ENCODE data around the gene VPS37C. TPM values are rescaled to one million over a fixed set of nuclear protein-coding genes. Genes with fewer than 3 reads are reported as not detected.
A peak's percentile ranks its signal among the peaks of the same experiment; 100 is the strongest.

Gene VPS37C
- polyA plus RNA-seq, 1 of the 3 experiments (the other 2 are of a cell fraction) = 15.2 TPM

- H3K27ac ChIP-seq (ENCODE audit: low read depth in 2 of 2, low read length in 1 of 2) = no peak overlapping the region; a peak in 1 of 4 replicates
- H3F3A ChIP-seq (replicated peaks; ENCODE audit: insufficient read depth) = no peaks in the 10 kb centered on the region
- TF ChIP-seq RXRA (IDR thresholded peaks at IDR 0.05; ENCODE audit: borderline replicate concordance, low read depth) = no peak
- no peak for TF ChIP-seq RFX5 (IDR thresholded peaks at IDR 0.05; ENCODE audit: low read length)
- TF ChIP-seq FOXJ3 (CRISPR knock-in tag; IDR thresholded peaks at IDR 0.05) = no peak
- TF ChIP-seq PBX3 (IDR thresholded peaks at IDR 0.05) = no peak
- TF ChIP-seq USF2 (IDR thresholded peaks at IDR 0.05; ENCODE audit: borderline replicate concordance, low read depth, low read length) = no peak
- no peak for TF ChIP-seq GABPA (IDR thresholded peaks at IDR 0.05; ENCODE audit: low read depth)
- no peak for TF ChIP-seq JUND (IDR thresholded peaks at IDR 0.05)
- no peak for TF ChIP-seq TCF12 (IDR thresholded peaks at IDR 0.05)
- TF ChIP-seq TEAD4 (IDR thresholded peaks at IDR 0.05; ENCODE audit: borderline replicate concordance, insufficient read depth) = no peak
- TF ChIP-seq MXI1 (IDR thresholded peaks at IDR 0.05; ENCODE audit: low read depth, low read length) = no peak
- no peak for DNase-seq
- 0 out of 2 replicates have a peak overlapping the region, but pooled peaks have one; percentile 45 for H3K4me2 ChIP-seq
- H4K20me1 ChIP-seq (ENCODE audit: insufficient read depth) = no peaks in the 10 kb centered on the region
- H3K79me2 ChIP-seq (ENCODE audit: insufficient read depth) = no peaks in the 10 kb centered on the region
- no peaks in the 10 kb centered on the region for H3K9me3 ChIP-seq
- H3K36me3 ChIP-seq (replicated peaks in 1 of 2; ENCODE audit: control insufficient read depth in 1 of 2, insufficient read depth in 2 of 2, low read length in 1 of 2) = peaks cover 0 to 18% of the 10 kb centered on the region in 2 experiments
- H3K4me1 ChIP-seq (ENCODE audit: control insufficient read depth in 1 of 2, insufficient read depth in 2 of 2, low read depth in 1 of 2, low read length in 1 of 2) = peaks cover 0 to 45% of the 10 kb centered on the region in 2 experiments; a peak in 1 of 4 replicates
- ChIA-PET CTCF (interaction anchor here (0.6 to 6.5 kb wide), 44 partner anchors 8 to 1364 kb away, joined by 3 to 61 read pairs (median 4); partner anchors contain the start of genes TMEM109 and TMEM132A), POLR2A (no interaction called here)
- H3K9ac ChIP-seq = no peak overlapping the region
- H3K27me3 ChIP-seq (ENCODE audit: insufficient read depth) = no peaks in the 10 kb centered on the region
- H2AFZ ChIP-seq (ENCODE audit: low read depth) = no peak overlapping the region
- no peak overlapping the region for H3K4me3 ChIP-seq (ENCODE audit: low read depth in 2 of 2, low read length in 1 of 2)
- WGBS (ENCODE audit: low lambda C conversion rate) = 83% methylated on average over 16 of the region's 18 CpGs
- H3K9me2 ChIP-seq = no peaks in the 10 kb centered on the region
Measured at GRCh38 chr11:61128947-61129638, 32.1 kb downstream of the VPS37C start.

GRCh38 chr11:61127991-61128390, 33.2 kb downstream of the VPS37C start:
- CTCF ChIA-PET = interaction anchor here (1.4 to 6.5 kb wide), 10 partner anchors 11 to 296 kb away, joined by 4 to 61 read pairs (median 14); partner anchors contain the start of gene TMEM109

More at GRCh38 chr11:61127991-61128390, 33.2 kb downstream of the VPS37C start:
- H3K4me3 ChIP-seq (ENCODE audit: low read depth in 2 of 2, low read length in 1 of 2) = no peak overlapping the region
- no peaks in the 10 kb centered on the region for H3K27me3 ChIP-seq (ENCODE audit: insufficient read depth)
- no peak overlapping the region for H3K9ac ChIP-seq
- H3K36me3 ChIP-seq (replicated peaks in 1 of 2; ENCODE audit: control insufficient read depth in 1 of 2, insufficient read depth in 2 of 2, low read length in 1 of 2) = peaks cover 0 to 12% of the 10 kb centered on the region in 2 experiments
- no peaks in the 10 kb centered on the region for H3F3A ChIP-seq (replicated peaks; ENCODE audit: insufficient read depth)
- no peak overlapping the region for H3K4me2 ChIP-seq
- H3K4me1 ChIP-seq (ENCODE audit: control insufficient read depth in 1 of 2, insufficient read depth in 2 of 2, low read depth in 1 of 2, low read length in 1 of 2) = peaks cover 0 to 49% of the 10 kb centered on the region in 2 experiments; a peak in 1 of 4 replicates
- no peaks in the 10 kb centered on the region for H3K9me3 ChIP-seq
- H3K9me2 ChIP-seq = no peaks in the 10 kb centered on the region
- H3K27ac ChIP-seq (ENCODE audit: low read depth in 2 of 2, low read length in 1 of 2) = no peak overlapping the region
- no peak for TF ChIP-seq YY1 (IDR thresholded peaks at IDR 0.05; ENCODE audit: low read depth)
- TF ChIP-seq IRF3 (IDR thresholded peaks at IDR 0.05; ENCODE audit: low read depth, low read length) = no peak
- H2AFZ ChIP-seq (ENCODE audit: low read depth) = no peak overlapping the region
- 67% methylated on average over 8 of the region's 9 CpGs for WGBS (ENCODE audit: low lambda C conversion rate)
- H3K79me2 ChIP-seq (ENCODE audit: insufficient read depth) = no peaks in the 10 kb centered on the region
- POLR2A ChIA-PET = no interaction called here
- H4K20me1 ChIP-seq (ENCODE audit: insufficient read depth) = no peaks in the 10 kb centered on the region
- no peak for DNase-seq
